Stimulated activated CD4-positive, alpha-beta T cell treated with anti-CD3 and anti-CD28 coated beads, Interleukin-1b, Interleukin-23, amount 100 ng/mL, for 4 hours (primary cell): ENCODE data around the gene GJD3.

Experiments
- DNase-seq, 2 donors: peaks; one replicate each; pipeline ENCODE4 v3.0.0-alpha.2; 2020; ENCODE audit warnings: low read depth in 2 of 2

The GJD3 gene

GRCh38 chr17:40352237-40352778 lies 12.2 kb downstream of the GJD3 start:
- no peak for DNase-seq

- DNase-seq = no peak
These were observed 12.9 kb downstream of the GJD3 start for GRCh38 chr17:40351359-40352236.

- no peak for DNase-seq
These were observed 13.7 kb downstream of the GJD3 start for GRCh38 chr17:40350689-40351358.

- DNase-seq = no peak
These were observed 14.4 kb downstream of the GJD3 start for GRCh38 chr17:40349895-40350688.

- DNase-seq = no peak
These were observed 15.1 kb downstream of the GJD3 start for GRCh38 chr17:40349477-40349894.

- no peak for DNase-seq
These were observed 15.7 kb downstream of the GJD3 start for GRCh38 chr17:40348562-40349476.

GRCh38 chr17:40348136-40348504 lies 16.4 kb downstream of the GJD3 start:
- no peak for DNase-seq

- DNase-seq = no peak
These were observed 17.0 kb downstream of the GJD3 start for GRCh38 chr17:40347319-40348135.

GRCh38 chr17:40346765-40347158 lies 17.8 kb downstream of the GJD3 start:
- DNase-seq = no peak

- DNase-seq = no peak
These were observed 18.4 kb downstream of the GJD3 start for GRCh38 chr17:40345994-40346764.

- DNase-seq = no peak
These were observed 19.2 kb downstream of the GJD3 start for GRCh38 chr17:40345161-40345993.

GRCh38 chr17:40344421-40345160 lies 19.9 kb downstream of the GJD3 start:
- DNase-seq = no peak

GRCh38 chr17:40343219-40344119 lies 21.1 kb downstream of the GJD3 start:
- DNase-seq = no peak

- no peak for DNase-seq
These were observed 21.9 kb downstream of the GJD3 start for GRCh38 chr17:40342504-40343218.

- no peak for DNase-seq
These were observed 22.6 kb downstream of the GJD3 start for GRCh38 chr17:40341808-40342503.
